ENCODE data around the gene SCAF1.

Gene SCAF1

DNA sequence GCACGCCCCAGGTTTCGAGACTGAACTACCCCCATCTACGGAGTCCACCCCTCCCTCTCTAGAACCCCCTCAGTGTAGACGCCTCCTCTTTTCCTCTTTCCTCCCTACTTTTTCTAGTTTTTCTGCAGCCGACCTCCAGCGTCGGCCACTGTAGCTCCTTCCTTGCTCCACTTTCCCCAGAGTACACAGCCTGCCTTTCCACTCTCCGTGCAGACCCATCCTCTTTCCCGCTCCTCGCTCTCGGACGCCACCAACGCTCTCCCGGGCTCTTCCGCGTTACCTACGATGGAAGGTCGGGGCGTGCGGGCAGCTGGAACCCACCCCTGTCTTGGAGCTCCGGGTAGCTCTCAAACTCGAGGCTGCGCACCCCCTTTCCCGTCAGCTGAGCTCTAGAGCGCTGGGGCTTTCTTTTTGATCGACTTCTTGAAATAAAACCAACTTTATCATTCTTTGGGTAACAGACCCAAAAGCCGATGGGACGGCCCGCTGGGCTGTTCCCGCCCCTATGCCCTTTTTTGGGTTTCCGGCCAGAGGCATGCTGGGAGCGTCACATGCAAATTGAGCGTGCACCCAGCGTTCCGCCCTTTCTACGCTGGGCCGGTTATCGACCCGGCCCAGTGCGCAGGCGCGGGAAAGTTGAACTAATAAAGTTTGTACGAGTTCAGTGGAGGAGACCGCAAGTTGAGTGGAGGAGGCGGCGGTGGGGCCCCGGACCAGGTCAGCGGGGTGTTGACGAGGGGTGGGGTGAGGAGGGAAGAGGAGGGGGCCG, 23.5 kb downstream of the SCAF1 start, which contains the start of the genes BCL2L12 and IRF3:
Gene BCL2L12, plus strand, starts transcription at position 583 of the 769 bp plus-strand sequence. CDS start 760 bp downstream, outside the sequence.
Gene IRF3, minus strand, starts transcription at position 507 of the 769 bp plus-strand sequence. CDS start 1,019 bp downstream, outside the sequence.
- DNase-seq, result peak; percentile 100

DNA sequence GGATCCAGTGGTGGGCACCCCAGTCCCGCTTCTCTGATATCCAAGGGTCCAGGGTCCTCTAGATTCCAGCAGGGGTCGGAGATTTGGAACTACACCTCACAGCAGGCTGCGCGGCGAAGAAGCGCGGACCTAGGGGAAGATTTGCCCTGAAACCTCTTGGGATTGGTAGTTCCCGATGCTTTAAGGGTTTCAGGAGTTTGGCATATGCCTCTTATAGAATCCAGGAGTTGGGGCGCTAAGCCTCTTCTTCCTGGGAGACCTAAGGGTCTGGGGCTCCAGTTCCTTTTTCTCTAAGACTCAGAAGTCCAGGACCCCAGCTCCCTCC, 24.1 kb downstream of the SCAF1 start:
- DNase-seq, result no peak

DNA sequence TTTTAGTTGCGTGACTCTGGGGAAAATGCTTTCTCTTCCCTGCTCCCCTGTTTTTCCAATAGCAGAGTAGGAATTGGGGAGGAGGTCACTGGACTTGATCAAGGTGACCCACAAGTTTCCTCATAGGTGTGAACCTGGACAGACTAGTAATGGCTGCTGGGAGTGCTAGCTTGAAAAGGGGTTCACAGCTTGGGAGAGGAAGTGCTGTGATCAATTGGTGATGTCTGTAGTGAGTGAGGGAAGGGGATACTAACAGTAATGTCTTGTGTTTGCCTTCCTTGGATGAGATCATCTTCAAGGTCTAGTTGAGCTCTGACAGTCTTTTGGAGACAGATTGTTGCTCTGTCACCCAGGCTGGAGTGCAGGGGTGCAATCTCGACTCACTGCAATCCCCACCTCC, 25.5 kb downstream of the SCAF1 start:
- DNase-seq, result no peak

DNA sequence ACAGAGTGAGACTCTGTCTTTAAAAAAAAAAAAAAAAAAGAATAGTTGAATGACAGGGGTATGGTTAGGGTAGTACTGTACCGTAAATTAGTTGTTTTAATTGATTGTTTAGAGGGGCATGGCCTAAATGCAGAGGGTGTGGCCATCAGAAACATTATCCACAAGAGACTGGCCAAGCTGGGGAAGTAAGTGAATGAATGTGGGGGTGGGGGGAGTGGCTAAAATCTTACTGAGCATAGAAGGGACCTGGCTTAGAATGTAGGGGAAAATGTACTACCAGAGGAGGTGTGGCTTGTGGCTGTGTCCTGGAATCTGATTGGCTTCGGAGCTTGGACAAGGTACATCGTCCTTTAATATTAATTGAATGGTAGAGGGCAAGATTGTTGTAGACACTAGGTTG, 27.5 kb downstream of the SCAF1 start:
- no peak for DNase-seq

DNA sequence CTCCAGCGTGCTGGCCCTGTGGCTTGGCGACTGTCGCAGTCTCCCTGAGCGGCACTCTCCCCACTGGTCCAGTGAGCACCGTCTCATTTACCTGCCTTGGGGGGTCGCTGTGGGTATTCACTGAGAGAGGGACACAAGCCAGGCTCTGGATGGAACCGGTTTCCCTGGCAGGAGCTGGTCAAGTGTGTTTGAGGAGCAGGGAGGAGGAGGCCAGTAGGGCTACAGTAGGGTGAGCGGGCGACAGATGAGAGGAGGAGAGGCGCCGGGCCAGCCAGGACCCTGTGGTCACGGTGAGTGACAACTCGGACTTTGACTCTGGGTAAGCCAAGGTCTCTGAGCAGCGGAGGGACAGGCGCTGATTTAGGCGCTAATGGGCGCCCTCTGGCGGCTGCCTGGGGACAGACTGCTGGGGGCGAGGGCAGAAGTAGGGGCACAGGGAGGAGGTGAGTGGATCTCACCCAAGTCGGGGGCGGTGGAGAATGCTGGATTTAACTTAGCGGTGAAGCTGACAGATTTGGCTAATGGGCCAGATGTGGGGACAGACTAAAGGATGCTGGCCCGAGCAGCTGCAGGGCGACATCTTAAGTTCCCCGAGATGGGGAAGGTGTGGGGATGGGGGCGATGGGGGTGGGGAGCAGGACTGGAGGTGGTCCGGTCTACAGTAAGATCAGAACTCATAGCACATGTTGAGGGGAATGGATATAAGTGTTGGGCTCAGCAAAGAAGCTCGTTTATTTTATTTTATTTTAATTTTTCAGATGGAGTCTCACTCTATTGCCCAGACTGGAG, 30.3 kb downstream of the SCAF1 start:
- DNase-seq, result peak; percentile 79

DNA sequence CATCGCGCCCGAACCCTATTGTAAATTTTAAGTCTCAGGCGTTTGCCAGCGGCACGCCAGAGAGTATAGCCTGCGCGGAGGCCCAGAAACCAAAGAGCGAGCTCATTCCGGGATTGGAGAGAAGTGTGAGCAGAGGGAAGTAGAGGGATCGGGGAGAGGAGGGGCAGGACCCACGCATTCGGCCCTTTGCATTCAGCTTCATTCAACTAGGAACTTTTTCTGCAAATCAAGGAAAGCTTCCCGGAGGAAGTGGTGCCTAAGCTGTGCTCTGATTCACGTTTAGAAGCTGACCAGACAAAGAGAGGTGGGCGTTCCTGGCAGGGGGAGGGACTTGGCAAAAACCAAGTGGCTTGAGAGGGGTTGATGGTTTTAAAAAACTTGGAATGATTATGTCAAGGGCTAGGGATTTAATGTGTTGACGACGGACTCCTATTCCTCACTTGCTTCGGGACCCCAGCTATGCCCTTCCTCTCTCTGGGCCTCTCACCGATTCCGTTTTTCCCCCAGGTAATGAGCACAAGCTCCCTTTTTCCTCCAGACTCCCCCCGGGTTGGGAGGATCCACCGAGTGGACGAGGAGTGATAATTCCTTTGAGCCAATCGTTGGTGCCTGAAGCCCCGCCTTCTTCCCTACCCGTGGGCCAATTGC, 34.3 kb downstream of the SCAF1 start:
- DNase-seq, result no peak

DNA sequence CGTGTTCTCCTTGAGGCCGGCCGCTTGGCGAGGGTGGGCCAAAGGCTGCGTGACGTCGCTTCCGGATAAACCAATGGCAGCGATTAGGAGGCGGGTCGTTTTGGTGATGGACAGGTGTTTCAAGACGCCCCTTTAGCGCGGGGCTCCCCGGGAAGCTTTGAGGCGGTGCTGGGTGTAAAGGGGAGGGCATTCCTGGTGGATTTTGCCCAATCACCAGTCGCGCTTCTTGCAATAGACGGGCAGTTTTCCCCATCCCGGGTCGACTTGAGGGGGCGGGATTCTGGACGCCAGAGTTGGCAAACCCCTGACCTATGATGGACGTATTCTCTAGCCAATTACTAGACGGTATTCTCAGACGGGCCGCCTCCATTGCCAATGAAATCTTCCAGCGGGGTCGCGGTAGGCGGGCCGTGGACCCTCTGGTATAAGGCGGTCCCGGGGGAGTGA, 34.8 kb downstream of the SCAF1 start:
- peak; percentile 97 for DNase-seq

DNA sequence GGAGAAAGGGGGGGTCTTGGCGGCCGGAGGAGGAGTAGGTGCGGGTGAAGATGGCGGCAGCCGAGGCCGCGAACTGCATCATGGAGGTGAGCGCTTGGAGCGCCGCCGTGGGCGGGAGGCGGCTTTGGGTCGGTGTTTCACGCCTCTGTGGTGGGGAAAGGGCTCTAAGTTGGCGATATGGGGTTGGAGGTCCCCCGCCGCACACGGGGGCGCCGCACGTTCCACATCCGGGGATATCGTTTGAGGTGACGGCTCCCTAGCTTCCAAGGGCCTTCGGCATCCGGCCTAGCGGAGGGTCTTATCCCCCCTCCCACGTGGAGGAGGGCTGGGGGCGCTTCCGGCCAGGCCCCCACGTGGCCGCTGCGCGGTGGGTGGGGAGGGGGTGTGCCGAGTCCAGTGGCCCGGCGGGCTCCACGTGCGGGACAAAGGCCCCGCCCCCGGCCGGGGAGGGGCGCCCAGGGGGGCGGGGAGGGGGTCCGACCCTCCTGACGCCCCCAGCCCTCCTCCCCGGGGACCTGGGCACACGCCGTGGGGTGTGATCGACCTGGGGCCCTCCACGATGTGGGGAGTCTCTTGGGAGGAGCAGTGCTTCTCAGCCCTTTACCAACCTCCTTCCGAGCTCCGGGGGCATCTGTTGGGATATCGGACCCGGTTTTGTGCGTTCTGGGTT, 35.4 kb downstream of the SCAF1 start, which contains the start of gene PRMT1:
Gene PRMT1, plus strand, starts transcription at position 41 of the 670 bp plus-strand sequence. Its CDS starts 10 bp downstream, at position 51.
- DNase-seq, result no peak

DNA sequence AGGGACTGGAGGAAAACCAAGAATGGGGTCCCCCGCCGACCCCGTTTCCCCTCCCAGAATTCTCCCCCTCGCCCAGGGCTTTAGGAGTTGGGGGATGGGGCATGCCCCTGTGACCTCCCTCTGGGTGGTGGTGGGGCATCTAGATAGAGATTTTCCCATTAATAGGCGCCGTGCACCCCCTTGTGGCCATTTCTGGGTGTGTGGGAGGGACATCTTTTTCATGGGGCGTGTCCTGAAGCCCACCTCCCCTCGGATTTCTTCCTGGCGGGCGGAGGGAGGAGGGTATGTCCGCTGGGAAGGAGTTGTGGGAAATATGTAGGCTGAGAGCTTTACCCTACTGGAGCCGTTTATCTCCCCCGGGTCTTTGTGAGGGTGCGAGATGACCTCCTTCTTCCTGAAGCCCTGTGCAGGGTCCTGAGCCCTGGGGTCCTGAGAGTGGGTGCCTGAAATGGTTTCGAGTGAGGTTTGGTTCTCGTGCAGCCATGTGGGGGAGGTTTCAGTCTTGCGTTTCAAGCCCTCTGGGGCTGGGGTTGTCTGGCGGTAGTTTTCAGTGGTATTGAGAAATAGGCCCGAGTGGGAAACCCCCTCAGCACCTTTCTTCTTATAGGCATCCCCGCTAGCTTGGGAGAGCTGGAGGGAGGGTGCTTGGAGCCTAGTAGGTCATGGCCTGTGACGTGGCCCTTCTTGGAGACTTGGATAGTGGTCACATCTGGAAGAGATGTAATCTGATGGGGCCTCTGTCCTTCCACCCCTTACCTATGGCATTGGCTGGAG, 36.1 kb downstream of the SCAF1 start:
- DNase-seq, result peak; percentile 85

DNA sequence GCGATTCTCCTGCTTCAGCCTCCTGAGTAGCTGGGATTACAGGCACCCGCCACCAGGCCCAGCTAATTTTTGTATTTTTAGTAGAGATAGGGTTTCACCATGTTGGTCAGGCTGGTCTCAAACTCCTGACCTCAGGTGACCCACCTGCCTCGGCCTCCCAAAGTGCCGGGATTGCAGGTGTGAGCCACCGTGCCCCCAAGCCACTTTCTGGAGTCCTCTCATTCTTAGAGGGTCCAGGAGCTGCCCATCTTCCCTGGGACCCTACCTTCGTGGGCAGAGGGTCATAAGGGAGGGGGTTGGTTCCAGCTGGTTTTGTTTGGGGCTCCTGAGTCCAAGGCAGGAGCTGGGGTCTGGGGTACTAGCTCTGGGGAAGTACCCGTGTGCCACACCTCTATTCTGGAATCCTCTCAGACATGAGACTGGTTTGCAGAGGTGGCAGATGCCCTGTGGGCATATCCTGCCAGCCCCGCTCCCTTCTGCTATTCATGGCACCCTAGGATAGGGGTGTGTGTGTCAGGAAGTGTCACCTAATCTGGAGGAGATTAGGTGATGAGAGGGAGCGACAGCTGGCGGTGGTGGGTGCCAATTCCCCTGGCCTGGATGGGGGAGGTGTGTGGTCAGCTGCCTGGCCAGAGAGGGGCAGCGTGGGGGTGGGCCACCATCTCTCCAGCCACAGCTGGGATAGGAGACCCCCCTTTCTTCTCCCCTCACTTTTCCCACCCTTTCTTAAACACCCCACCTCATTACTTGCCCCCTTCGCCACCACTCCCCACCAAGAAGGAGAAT, 37.2 kb downstream of the SCAF1 start:
- DNase-seq, result no peak

DNA sequence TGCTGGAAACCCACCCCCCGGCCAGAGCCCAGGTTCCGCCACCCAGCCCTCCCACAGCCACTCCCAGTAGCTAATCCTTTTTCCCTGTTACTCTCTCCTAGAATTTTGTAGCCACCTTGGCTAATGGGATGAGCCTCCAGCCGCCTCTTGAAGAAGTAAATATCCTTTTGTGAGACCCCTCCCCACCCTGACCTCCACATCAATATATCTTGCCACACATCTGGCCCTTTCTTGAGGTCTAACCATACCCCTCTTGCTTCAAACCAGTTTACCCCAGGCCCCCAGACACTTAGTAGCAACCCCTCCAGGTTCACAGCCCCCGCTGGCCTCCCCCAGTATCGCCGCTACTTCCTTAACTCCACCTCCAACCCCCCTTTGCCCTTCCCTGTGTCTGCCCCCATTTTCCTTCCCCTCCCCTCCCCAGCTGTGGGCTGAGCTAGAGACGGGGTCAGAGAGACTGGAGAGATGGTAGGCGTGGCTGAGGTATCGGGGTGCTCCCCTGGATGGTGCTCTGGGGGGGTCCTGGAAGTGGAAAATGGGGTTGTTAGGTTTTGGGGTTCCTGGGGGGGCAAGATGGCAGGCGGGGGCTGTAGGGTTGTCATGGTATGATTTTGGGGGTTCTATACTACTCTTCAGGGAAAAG, 37.9 kb downstream of the SCAF1 start:
- DNase-seq, result no peak

DNA sequence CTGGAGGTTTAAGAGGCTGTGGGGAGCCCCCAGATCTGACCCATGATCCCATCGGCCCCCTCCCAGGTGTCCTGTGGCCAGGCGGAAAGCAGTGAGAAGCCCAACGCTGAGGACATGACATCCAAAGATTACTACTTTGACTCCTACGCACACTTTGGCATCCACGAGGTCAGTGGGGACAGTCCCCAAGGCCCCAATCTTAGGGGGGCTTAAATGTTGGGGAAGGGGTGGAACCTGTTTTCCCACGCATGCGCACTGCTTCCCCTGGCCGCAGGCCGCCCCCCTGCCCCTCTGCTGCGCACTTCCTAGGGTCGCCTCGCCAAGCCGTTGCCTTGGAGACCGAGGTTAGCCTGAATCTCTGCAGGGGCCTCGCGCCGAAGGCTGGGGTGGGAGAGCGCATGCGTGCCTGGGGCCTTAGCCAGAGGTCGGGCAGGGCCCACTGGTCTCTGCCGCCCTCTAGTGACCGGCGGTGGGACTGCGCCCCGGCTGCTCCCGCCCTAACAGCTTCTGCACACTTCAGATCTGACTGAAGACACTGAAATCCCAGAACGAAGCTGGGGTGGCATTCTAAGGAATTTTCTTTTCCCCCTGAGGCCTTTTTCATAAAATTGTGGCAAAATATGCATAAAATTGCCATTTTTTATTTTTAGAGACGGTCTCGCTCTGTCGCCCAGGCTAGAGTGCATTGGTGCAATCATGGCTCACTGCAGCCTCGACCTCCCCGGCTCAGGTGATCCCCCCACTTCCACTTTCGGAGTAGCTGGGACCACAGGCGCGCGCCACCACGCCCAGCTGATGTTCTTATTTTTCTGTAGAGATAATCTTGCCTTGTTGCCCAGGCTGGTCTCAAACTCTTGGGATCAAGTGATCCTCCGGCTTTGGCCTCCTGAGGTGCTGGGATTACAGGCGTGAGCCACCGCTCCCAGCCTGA, 38.7 kb downstream of the SCAF1 start:
- DNase-seq, result peak; percentile 97

DNA sequence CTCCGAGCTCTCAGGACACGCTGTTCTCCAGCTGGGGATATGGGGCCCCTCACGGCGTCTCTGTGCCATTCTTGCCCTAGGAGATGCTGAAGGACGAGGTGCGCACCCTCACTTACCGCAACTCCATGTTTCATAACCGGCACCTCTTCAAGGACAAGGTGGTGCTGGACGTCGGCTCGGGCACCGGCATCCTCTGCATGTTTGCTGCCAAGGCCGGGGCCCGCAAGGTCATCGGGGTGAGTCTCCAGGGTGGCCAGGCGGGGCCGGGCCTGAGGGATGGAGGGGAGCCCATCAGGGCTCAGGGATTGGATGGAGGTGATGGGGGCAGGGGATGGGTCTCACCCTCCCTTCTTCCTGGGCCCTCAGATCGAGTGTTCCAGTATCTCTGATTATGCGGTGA, 39.8 kb downstream of the SCAF1 start:
- no peak for DNase-seq

DNA sequence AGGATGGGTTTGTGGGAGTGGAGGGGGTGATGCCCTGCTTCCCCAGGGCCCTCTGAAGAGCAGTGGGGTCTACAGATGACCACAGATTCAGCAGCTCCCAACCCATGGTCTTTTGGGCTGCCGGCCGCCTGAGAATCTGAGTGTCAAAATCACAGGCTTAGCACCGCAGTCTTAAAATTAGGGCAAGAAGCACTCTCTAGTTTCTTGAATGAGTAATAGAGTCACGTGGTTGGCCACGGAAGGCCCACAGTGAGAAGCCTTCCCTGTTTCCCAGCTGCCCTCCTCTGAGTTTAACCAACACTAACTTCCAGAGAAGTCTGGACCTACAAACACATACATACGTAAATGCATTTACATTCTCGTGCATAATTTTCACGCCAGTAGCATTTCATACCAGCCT, 40.3 kb downstream of the SCAF1 start:
- no peak for DNase-seq

DNA sequence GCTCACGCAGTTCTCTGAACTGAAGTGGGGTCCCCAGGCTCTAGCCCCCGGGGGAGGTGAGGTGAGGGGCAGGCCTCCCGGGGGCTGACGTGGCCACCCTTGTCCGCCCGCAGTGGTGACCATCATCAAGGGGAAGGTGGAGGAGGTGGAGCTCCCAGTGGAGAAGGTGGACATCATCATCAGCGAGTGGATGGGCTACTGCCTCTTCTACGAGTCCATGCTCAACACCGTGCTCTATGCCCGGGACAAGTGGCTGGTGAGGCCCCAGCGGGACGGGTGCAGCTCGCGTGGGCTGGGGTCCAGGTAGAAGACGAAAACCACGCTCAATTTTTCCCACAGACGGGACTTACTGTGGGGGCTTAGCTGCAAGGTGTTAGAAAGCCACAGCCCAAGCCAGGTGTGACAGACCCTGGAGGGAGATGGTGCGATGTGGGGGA, 41.8 kb downstream of the SCAF1 start:
- DNase-seq, result no peak

DNA sequence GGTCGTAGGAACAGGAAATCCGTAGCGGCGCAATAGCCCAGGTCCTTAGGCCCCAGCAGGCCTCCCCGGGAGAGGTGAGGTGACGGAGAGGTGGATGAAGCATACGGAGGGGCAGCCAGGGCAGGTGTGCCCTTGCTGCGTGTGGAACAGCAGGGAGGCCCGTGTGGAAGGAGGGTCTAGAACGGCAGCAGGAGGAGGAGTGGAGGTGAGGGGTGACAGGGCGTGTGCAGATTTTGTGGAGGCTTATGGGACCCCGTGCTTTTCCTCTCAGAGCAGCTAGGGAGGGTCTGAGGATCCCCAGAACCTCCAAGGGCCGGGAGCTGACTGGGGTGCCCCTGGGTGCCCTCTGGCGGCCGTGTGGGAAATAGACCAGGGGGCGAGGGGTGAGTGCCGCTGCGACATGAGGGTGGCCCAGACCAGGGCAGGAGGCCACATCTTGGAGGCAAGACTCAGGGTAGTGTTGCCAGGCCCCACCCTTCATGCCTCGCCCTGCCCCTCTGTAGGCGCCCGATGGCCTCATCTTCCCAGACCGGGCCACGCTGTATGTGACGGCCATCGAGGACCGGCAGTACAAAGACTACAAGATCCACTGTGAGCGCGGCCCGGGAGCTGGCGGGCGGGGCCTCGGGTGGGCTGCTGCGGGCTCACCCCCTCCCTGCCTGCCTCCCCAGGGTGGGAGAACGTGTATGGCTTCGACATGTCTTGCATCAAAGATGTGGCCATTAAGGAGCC, 42.4 kb downstream of the SCAF1 start:
- no peak for DNase-seq

DNA sequence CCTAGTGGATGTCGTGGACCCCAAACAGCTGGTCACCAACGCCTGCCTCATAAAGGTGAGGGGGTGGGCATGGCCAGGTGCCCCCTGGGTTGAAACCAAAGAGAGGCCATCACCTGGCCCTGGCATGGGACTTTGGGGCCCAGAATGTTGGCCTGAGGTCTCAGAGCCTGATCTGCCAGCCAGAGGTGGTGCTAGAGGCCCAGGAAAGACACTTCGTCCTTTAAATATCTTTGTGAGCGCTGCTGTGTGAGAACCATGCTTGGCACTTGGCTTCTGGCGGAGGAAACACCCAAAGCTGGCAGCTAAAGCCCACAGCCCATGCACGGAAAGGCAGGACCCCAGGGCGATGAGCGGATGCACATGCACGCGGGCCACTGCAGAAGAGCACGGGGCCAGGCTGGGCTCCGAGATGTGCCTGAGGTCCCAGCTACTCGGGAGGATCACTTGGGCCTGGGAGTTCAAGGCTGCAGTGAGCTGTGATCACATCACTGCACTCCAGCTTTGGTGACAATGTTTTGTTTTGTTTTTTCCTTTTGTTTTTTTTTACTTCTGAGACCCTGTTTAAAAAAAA, 43.1 kb downstream of the SCAF1 start:
- DNase-seq, result no peak

DNA sequence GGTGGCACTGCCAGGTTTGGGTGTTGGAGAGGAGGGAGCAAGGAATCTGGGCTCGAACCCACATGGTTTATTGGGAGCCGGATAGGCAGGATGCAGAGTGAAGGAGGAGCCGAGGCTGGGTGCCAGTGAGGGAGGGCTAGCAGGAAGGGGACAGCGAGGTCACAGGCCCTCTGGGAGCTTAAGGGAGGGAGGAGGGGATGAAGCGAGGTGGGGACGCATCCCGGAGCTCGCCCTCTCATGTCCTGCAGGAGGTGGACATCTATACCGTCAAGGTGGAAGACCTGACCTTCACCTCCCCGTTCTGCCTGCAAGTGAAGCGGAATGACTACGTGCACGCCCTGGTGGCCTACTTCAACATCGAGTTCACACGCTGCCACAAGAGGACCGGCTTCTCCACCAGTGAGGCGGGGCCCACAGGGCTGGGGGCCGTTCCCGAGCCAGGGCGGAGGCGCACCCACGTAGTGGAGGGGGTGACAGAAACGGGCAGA, 43.9 kb downstream of the SCAF1 start:
- DNase-seq, result no peak

Measured in activated T-cell treated with anti-CD3 and anti-CD28 coated beads, Interleukin-2, amount 50 U/mL, for 1 hour (primary cell).